Nephron progenitor cell (in vitro differentiated cells): ENCODE results near the gene CDH5.

Experiments
- DNase-seq: peaks from one replicate; pipeline ENCODE4 v3.0.0; 2021
- H3K27ac Mint-ChIP-seq: 2 replicates; pipeline ENCODE4 v1.8.0; 2021; ENCODE audit warnings: mild to moderate bottlenecking, moderate library complexity, mixed read lengths
- H3K27me3 Mint-ChIP-seq: 2 replicates; pipeline ENCODE4 v1.8.0; 2021; ENCODE audit warnings: mild to moderate bottlenecking, low read depth, mixed read lengths; ENCODE audit not compliant: poor library complexity
- H3K36me3 Mint-ChIP-seq: 2 replicates; pipeline ENCODE4 v1.8.0; 2021; ENCODE audit warnings: low read depth, mixed read lengths
- H3K4me1 Mint-ChIP-seq: 2 replicates; pipeline ENCODE4 v1.8.0; 2021; ENCODE audit warnings: mixed read lengths
- H3K4me3 Mint-ChIP-seq: 2 replicates; pipeline ENCODE4 v1.8.0; 2021; ENCODE audit warnings: mild to moderate bottlenecking, moderate library complexity, mixed read lengths
- H3K9me3 Mint-ChIP-seq: 2 replicates; pipeline ENCODE4 v1.8.0; 2021; ENCODE audit warnings: mild to moderate bottlenecking, moderate library complexity, mixed read lengths
- CTCF ChIP-seq: fragments of 200-600 bp; sonication (generic); IDR thresholded peaks from 2 replicates; pipeline ENCODE4 v1.5.0; 2021; ENCODE audit warnings: antibody characterized with exemption

The CDH5 gene

GRCh38 chr16:66401610-66402009, 35.1 kb downstream of the CDH5 start:
- Mint-ChIP-seq H3K4me3 (no peak overlapping the region), H3K27me3 (peaks cover 31% of the 10 kb centered on the region), H3K9me3 (peaks cover 16% of the 10 kb centered on the region), H3K4me1 (peaks cover 26% of the 10 kb centered on the region), H3K36me3 (no peaks in the 10 kb centered on the region), H3K27ac (peak overlapping the region; percentile 69)
- no peak for TF ChIP-seq CTCF
- no peak for DNase-seq

GRCh38 chr16:66402166-66402565, 35.7 kb downstream of the CDH5 start:
- no peaks in the 10 kb centered on the region for H3K36me3 Mint-ChIP-seq
- H3K9me3 Mint-ChIP-seq = peaks cover 16% of the 10 kb centered on the region
- H3K4me1 Mint-ChIP-seq = peaks cover 30% of the 10 kb centered on the region
- DNase-seq = no peak
- H3K27ac Mint-ChIP-seq = no peak overlapping the region
- TF ChIP-seq CTCF = no peak
- H3K27me3 Mint-ChIP-seq = peaks cover 35% of the 10 kb centered on the region
- no peak overlapping the region for H3K4me3 Mint-ChIP-seq

- Mint-ChIP-seq H3K4me3 (no peak overlapping the region), H3K27ac (no peak overlapping the region), H3K9me3 (peaks cover 16% of the 10 kb centered on the region), H3K4me1 (peaks cover 32% of the 10 kb centered on the region), H3K36me3 (no peaks in the 10 kb centered on the region), H3K27me3 (peaks cover 36% of the 10 kb centered on the region)
- TF ChIP-seq CTCF = no peak
- DNase-seq = no peak
These were observed 36.2 kb downstream of the CDH5 start for GRCh38 chr16:66402591-66403230.

GRCh38 chr16:66403531-66404145, 37.1 kb downstream of the CDH5 start:
- DNase-seq = no peak
- Mint-ChIP-seq H3K4me3 (no peak overlapping the region), H3K9me3 (peaks cover 16% of the 10 kb centered on the region), H3K27me3 (peaks cover 42% of the 10 kb centered on the region), H3K27ac (no peak overlapping the region), H3K4me1 (peaks cover 39% of the 10 kb centered on the region), H3K36me3 (no peaks in the 10 kb centered on the region)
- no peak for TF ChIP-seq CTCF

GRCh38 chr16:66405057-66405783, 38.7 kb downstream of the CDH5 start:
- no peaks in the 10 kb centered on the region for H3K36me3 Mint-ChIP-seq
- H3K9me3 Mint-ChIP-seq = peaks cover 16% of the 10 kb centered on the region
- no peak overlapping the region for H3K4me3 Mint-ChIP-seq
- no peak for DNase-seq
- H3K27ac Mint-ChIP-seq = no peak overlapping the region
- peaks cover 41% of the 10 kb centered on the region for H3K27me3 Mint-ChIP-seq
- no peak for TF ChIP-seq CTCF
- H3K4me1 Mint-ChIP-seq = peaks cover 31% of the 10 kb centered on the region
